ENCODE results near the gene AVEN.
"Not testable (repeated sequence)": the region's sequence is repeated elsewhere in the genome, so short reads cannot be mapped to it uniquely, and the experiment has no call there.

The AVEN gene

GRCh38 chr15:34038871-34039789 is at the start of gene AVEN:
Gene AVEN (minus strand): TSS chr15:34039204. CDS start chr15:34039046, 158 bp downstream.
- peak; percentile 47 for DNase-seq (ENCODE audit: low spot score)

GRCh38 chr15:34085746-34086145 is 46.7 kb upstream of the AVEN start:
- DNase-seq (ENCODE audit: low spot score), result no peak

- no peak for DNase-seq (ENCODE audit: low spot score)
These were observed 45.1 kb upstream of the AVEN start for GRCh38 chr15:34084086-34084485.

- no peak for DNase-seq (ENCODE audit: low spot score)
These were observed 40.9 kb upstream of the AVEN start for GRCh38 chr15:34079904-34080303.

GRCh38 chr15:34078900-34079299 is 39.9 kb upstream of the AVEN start:
- no peak for DNase-seq (ENCODE audit: low spot score)

- DNase-seq (ENCODE audit: low spot score), result no peak
These were observed 37.8 kb upstream of the AVEN start for GRCh38 chr15:34076785-34077184.

- no peak for DNase-seq (ENCODE audit: low spot score)
These were observed 31.0 kb upstream of the AVEN start for GRCh38 chr15:34070003-34070402.

- no peak for DNase-seq (ENCODE audit: low spot score)
These were observed 26.9 kb upstream of the AVEN start for GRCh38 chr15:34065941-34066340.

- no peak for DNase-seq (ENCODE audit: low spot score)
These were observed 26.3 kb upstream of the AVEN start for GRCh38 chr15:34065261-34065660.

GRCh38 chr15:34064438-34064837 is 25.4 kb upstream of the AVEN start:
- no peak for DNase-seq (ENCODE audit: low spot score)

- no peak for DNase-seq (ENCODE audit: low spot score)
These were observed 20.9 kb upstream of the AVEN start for GRCh38 chr15:34059946-34060345.

- DNase-seq (ENCODE audit: low spot score), result no peak
These were observed 20.5 kb upstream of the AVEN start for GRCh38 chr15:34059476-34059875.

GRCh38 chr15:34056911-34057310 is 17.9 kb upstream of the AVEN start:
- no peak for DNase-seq (ENCODE audit: low spot score)

- DNase-seq (ENCODE audit: low spot score), result no peak
These were observed 17.0 kb upstream of the AVEN start for GRCh38 chr15:34055868-34056595.

- no peak for DNase-seq (ENCODE audit: low spot score)
These were observed 15.2 kb upstream of the AVEN start for GRCh38 chr15:34054081-34054707.

- DNase-seq (ENCODE audit: low spot score), result not testable (repeated sequence)
These were observed 11.4 kb upstream of the AVEN start for GRCh38 chr15:34050385-34050784.

- no peak for DNase-seq (ENCODE audit: low spot score)
These were observed 10.1 kb upstream of the AVEN start for GRCh38 chr15:34049112-34049511.

- no peak for DNase-seq (ENCODE audit: low spot score)
These were observed 9.1 kb upstream of the AVEN start for GRCh38 chr15:34047893-34048775.

GRCh38 chr15:34046471-34047145 is 7.6 kb upstream of the AVEN start:
- DNase-seq (ENCODE audit: low spot score), result no peak

- no peak for DNase-seq (ENCODE audit: low spot score)
These were observed 4.8 kb upstream of the AVEN start for GRCh38 chr15:34043813-34044212.

GRCh38 chr15:34043391-34043790 is 4.4 kb upstream of the AVEN start:
- DNase-seq (ENCODE audit: low spot score), result no peak

All from CD4-positive, alpha-beta T cell treated with Interleukin-2 at 100 ng/mL for 4 hours (primary cell).